ENCODE data around the gene RGS6.

The RGS6 gene

DNA sequence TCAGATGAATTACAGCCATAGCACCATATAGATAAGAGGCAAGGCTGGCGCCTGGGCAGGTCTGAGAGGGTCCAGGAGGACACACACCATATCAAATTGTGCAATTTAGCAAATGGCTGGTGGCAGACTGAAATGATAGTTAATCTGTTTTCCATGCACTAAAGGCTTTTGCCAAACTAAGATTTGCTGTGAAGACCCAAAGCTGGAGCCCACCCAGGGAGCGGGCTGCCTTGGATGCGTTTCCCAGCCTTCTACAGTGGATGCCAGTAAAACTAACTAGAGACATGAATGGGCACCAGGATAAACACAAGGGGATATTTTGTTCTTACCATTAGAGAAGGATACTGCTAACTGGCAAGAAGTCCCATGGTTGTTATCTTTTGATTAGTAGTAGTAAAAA lies 486.6 kb downstream of the RGS6 start:
- TF ChIP-seq ZFX (IDR thresholded peaks at IDR 0.05) = no peak
- TF ChIP-seq, protein P1, sequence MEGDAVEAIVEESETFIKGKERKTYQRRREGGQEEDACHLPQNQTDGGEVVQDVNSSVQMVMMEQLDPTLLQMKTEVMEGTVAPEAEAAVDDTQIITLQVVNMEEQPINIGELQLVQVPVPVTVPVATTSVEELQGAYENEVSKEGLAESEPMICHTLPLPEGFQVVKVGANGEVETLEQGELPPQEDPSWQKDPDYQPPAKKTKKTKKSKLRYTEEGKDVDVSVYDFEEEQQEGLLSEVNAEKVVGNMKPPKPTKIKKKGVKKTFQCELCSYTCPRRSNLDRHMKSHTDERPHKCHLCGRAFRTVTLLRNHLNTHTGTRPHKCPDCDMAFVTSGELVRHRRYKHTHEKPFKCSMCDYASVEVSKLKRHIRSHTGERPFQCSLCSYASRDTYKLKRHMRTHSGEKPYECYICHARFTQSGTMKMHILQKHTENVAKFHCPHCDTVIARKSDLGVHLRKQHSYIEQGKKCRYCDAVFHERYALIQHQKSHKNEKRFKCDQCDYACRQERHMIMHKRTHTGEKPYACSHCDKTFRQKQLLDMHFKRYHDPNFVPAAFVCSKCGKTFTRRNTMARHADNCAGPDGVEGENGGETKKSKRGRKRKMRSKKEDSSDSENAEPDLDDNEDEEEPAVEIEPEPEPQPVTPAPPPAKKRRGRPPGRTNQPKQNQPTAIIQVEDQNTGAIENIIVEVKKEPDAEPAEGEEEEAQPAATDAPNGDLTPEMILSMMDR (conservative IDR thresholded peaks at IDR 0.05) = no peak
- no peak overlapping the region for H3K27ac ChIP-seq

DNA sequence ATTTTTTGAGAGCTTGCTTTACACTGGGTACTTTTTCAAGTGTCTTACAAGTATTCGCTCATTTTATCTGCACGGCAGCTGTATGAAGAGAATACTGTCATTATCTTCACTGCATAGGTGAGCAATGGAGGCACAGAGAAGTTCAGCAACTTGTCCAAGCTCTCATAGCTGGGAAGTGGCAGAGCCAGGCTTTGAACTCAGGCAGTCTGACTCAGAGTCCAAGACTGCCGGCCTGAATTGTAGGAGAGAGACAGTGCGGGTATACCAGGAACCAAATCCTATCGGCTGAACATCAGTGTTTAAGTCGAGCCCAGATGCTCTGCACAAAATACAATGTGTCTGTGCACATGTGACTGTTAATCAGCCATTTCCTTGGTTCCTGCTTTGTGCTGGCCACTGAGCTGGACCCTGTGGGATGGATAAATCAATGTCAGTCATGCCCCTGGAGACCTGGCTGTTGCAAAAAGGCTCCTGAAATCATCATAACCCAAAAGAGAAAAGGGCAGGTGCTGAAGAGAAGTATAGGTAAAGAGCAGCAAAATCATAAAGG lies 487.1 kb downstream of the RGS6 start:
- no peak overlapping the region for H3K27ac ChIP-seq
- TF ChIP-seq, protein P1 (conservative IDR thresholded peaks at IDR 0.05) = no peak
- no peak for TF ChIP-seq ZFX (IDR thresholded peaks at IDR 0.05)

DNA sequence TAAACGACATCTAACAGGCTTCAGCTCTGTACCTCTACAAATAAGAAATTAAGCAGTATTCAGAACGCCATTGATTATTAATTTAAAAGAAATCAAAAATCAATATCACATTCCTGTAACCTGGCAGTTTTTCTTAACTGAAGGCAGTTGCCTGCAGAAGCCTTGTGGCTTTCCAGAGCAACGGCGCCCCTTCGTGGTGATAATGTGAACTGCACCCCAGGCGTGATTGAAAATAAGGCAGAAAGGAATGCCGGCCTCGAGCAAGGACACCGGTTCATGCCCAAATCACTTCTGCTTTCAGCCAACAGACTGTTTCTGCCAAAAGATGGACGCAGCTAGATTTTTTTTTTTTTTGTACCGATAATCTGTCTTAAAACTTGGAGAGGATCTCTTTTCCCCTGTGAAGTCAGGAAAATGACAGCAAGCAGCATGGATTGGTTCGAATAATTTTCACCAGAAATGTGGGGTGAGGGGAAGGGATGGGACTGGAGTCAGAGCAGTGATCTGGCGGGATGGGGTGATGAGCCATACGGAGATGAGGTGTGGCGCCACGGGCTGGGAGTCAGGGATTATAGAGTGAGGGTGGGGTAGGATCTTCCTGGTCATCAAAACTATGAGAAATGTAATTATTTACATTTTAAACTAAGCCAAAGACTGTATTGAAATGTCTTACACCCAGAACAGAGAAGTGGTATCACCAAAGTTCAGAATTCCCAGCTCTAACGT lies 488.7 kb downstream of the RGS6 start:
- H3K27ac ChIP-seq = no peak overlapping the region
- TF ChIP-seq, protein P1 (conservative IDR thresholded peaks at IDR 0.05) = peak; percentile 99
- no peak for TF ChIP-seq ZFX (IDR thresholded peaks at IDR 0.05)

DNA sequence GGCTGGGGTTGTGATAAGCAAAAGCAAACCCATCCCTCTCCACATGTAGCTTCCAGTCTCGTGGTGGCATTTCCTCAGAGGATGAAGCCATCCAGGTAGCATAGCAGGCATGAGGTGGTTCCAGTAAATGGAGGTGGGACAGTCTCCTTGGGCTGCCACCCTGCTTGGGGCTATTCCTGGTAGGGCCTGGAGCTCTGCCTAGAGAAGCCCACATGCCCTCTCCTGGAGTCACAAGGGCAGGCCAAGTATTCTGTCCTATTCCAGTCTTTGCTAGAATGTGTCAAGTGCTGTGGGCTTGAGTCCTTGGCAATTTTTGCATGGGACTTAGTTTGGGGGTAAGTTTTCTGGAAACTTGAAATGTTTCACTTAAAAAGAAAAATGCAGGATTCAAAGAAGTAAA lies 491.7 kb downstream of the RGS6 start:
- no peak overlapping the region for H3K27ac ChIP-seq

DNA sequence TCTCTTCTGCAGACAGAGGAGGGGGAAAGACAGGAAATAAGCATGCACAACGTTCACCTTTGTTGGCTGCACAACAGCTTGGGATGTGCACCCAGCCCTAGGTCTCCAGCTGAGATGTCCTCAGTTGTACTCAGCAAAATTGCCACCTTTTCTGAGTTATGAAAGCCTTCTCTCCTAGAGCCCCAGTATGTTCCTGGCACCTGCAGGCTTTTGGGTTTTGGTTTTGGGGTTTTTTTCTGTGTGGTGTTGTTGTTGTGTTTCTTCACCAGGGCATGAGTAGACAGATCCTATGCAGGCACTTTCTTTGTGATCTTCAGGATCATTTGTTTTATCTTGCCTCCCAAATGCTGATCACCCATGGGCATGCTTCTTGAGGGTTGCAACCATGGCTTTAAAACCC lies 498.2 kb downstream of the RGS6 start:
- H3K27ac ChIP-seq = no peak overlapping the region
- TF ChIP-seq ZFX (IDR thresholded peaks at IDR 0.05) = no peak
- TF ChIP-seq, protein P1 (conservative IDR thresholded peaks at IDR 0.05) = no peak

More for the DNA sequence above, 491.7 kb downstream of the RGS6 start:
- no peak for TF ChIP-seq ZFX (IDR thresholded peaks at IDR 0.05)
- TF ChIP-seq, protein P1 (conservative IDR thresholded peaks at IDR 0.05) = no peak

DNA sequence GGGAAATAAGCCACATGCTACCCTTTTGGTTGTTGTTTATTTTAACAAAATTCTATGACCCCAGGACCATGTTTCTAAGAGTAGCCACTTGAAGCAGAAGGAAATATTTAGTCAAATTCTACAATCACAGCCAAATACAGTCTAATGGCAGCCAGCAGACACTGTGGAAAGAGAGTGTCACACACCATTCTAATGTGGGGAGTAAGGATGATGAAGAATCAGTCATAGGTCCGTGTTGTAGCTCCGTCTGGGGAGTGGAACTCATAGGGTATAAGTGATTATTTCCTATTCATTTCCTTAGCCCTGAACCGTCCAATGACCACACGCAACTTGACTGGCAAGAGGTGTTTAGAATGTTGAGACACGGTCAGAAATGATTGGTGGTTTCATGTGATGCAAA lies 500.5 kb downstream of the RGS6 start:
- TF ChIP-seq, protein P1 (conservative IDR thresholded peaks at IDR 0.05) = no peak
- TF ChIP-seq ZFX (IDR thresholded peaks at IDR 0.05) = no peak
- no peak overlapping the region for H3K27ac ChIP-seq

DNA sequence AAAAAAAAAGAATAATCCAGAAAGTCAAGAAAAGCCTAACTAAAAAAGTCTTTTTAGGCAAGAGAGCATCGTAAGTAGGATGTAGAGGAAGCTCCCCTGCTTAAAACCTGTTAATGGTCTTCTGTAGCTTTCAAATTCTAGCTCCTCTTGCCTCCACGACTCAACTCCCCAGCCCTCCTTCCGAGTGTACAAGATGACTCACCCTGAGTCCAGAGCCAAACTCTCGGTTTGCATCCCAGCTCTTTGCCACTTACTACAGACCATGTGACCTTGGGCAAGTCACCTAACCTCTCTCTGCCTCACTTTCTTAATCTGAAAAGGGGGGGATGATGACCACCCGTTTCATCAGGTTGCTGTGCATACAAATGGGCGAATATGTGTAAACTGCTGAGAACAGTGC lies 501.3 kb downstream of the RGS6 start:
- TF ChIP-seq, protein P1 (conservative IDR thresholded peaks at IDR 0.05) = no peak
- no peak for TF ChIP-seq ZFX (IDR thresholded peaks at IDR 0.05)
- no peak overlapping the region for H3K27ac ChIP-seq
